ENCODE measurements around the gene CCDC83.
"Not testable (repeated sequence)": the region's sequence is repeated elsewhere in the genome, so short reads cannot be mapped to it uniquely, and the experiment has no call there.

The CCDC83 gene

DNA sequence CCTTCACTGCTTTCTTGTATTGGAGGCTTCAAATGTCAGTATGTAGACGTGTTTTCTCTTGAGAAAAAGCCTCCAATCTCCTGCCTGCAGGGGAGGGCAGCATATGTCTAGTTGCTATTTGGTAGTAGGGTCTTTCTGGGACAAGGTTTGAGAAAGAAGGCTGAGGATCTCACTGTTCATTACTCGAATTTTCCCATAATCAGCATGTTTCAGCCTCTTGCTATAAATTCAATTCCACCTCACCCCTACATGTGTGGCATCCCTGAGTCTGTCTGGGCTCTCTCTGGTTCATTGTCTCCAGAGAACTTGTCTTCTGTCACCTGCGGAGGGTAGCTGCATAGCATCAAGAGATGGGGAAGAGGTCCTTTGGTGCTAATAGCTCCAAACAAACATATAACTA, 19.5 kb upstream of the CCDC83 start:
- no peak for DNase-seq (ENCODE audit: low read depth in 2 of 2)

DNA sequence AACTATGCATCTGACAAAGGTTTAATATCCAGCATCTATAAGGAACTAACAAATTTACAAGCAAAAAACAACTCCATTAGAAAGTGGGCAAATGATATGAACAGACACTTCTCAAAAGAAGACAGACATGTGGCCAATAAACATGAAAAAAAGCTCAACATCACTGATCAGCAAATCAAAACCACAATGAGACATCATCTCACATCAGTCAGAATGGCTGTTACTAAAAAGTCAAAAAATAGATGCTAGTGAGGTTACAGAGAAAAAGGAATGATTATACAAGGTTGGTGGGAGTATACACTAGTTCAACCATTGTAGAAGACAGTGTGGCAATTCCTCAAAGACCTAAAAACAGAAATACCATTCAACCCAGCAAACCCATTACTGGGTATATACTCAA, 14.3 kb upstream of the CCDC83 start:
- DNase-seq (ENCODE audit: low read depth in 2 of 2) = not testable (repeated sequence)

DNA sequence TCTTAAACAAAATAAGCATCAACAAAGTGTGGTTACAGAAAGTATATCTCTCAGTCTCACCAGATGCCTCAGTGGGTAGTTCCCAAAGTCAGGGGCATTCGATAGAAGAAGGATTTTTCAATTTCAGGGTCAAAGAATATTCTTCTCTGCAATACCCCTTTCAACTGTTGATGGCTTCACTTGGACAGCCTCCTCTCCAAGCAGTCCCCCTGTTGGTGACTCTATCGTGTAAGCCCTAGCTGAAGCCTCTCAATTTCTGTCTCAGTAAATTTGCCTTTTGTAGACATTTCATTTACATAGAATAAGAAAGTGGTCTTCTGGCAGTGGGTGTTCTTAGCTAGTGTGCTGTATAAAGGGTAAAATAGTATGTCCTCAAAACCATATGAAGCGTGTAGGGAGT, 11.3 kb upstream of the CCDC83 start:
- DNase-seq (ENCODE audit: low read depth in 2 of 2) = no peak

DNA sequence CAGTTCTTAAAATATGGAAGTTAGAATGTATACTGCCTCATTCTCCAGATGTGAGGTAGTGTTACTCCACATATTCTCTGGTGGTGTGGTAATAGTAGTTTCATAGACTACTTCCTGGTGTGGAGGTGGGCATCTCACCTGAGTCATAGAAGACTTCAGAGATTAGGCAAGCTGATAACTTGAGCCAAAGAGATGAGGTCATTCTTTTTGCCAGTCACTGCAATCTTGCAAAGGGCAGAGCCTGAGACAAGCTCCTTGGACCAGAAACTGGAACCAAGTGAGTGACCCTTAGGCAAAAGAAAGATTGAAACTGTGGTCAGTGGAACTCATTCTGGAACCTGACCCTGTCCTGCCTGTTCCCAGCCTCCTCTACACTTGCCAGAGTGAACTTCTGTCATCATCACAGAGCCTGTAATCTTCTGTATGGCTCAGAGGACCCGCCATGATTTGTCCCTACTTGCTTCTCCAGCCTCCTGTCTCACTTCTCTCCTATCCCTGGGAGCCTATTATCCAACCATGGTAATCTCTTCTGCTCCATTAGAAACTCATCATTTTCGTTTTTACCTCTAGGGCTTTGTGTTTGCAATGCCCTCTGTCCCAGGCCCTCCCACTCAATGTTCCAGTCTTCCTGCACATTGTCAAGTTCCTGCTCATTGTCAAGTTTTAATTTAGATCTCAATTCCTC, 10.6 kb upstream of the CCDC83 start:
- DNase-seq (ENCODE audit: low read depth in 2 of 2) = no peak

DNA sequence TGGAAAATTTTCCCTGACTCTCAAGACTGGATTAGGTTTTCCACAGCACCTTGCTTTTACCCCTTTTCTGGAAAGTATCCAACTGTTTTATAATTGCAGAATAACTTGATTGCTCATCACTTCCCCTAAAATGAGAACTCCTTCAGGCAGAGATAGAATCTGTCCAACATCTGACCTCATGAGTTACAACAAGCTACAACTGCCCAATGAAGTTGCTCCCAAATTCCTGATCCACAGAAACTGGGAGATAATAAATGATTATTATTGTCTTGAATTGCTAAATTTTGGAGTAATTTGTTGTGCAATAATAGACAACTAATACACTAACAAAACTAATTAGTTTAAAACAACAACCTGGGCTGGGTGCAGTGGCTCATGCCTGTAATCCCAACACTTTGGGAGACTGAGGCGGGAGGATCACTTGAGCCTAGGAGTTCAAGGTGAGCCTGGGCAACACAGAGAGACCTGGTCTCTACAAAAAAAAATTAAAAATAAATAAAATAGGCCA, 10.0 kb upstream of the CCDC83 start:
- no peak for DNase-seq (ENCODE audit: low read depth in 2 of 2)

DNA sequence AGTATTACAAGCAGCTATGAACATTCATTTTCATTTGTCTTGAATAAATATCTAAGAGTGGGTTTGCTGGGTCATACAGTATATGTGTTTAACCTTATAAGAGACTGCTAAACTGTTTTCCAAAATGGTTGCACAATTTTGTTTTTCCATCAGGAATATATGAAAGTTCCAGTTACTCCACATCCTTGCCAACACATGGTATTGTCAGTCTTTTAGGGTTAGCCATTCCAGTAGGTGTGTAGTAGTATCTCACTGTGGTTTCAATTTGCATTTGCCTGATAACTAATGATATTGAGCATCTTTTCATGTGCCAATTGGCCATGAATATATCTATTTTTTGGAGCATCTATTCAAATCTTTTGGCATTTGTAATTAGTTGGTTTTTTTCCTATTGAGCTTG, 7.7 kb upstream of the CCDC83 start:
- no peak for DNase-seq (ENCODE audit: low read depth in 2 of 2)

DNA sequence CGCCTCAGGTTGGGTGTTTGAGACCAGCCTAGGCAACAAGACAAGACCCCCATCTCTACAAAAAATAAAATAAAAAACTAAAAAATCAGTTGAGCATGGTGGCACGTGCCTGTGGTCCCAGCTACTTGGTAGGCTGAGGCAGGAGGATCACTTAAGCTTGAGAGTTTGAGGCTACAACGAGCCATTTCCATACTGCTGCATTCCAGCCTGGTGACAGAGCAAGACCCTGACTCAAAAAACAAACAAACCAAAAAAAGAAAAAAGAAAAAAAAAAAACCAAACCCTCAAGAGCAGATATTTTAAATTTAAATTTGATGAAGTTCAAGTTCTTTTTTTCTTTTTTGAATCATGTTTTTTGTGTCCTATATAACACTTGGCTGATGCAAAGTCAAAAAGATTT, 7.2 kb upstream of the CCDC83 start:
- DNase-seq (ENCODE audit: low read depth in 2 of 2) = no peak

DNA sequence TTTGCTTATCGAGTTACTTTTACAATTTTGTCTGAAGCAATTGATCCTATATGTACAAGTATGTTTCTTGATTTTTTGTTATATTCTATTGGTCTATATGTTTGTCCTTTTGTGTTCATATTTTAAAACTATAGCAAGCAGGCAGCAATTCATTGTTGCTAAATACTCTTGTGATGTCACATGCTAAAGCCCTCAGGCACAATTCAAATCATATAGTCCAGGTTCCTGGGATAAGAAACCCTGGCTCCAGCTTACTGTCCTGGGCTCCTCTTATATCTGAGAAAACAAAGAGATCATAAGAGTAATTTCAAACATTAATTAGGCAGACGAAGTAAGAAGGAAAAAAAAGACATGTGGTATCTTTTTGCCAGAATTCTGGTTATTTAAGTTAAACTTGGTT, 6.6 kb upstream of the CCDC83 start:
- DNase-seq (ENCODE audit: low read depth in 2 of 2) = no peak

DNA sequence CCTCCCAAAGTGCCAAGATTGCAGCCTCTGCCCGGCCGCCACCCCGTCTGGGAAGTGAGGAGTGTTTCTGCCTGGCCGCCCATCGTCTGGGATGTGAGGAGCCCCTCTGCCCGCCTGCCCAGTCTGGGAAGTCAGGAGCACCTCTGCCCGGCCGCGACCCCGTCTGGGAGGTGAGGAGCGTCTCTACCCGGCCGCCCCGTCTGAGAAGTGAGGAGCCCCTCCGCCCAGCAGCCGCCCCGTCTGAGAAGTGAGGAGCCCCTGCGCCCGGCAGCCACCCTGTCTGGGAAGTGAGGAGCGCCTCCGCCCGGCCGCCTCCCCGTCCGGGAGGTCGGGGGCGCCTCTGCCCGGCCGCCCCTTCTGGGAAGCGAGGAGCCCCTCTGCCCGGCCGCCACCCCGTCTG, 2.4 kb upstream of the CCDC83 start:
- not testable (repeated sequence) for DNase-seq (ENCODE audit: low read depth in 2 of 2)

DNA sequence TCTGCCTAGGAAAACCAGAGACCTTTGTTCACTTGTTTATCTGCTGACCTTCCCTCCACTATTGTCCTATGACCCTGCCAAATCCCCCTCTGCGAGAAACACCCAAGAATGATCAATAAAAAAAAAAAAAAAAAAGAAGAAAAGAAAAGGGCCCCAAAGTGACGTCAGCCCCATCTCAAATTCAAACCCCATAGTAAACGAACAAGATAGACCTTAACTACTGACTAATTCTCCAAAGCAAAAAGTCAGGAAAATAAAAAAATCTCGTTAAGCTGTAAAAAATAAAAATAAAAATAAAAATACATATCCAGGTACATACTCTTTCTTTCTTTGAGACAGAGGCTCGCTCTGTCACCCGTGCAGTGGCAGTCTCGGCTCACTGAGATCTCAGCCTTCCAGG, 1.6 kb upstream of the CCDC83 start:
- not testable (repeated sequence) for DNase-seq (ENCODE audit: low read depth in 2 of 2)

DNA sequence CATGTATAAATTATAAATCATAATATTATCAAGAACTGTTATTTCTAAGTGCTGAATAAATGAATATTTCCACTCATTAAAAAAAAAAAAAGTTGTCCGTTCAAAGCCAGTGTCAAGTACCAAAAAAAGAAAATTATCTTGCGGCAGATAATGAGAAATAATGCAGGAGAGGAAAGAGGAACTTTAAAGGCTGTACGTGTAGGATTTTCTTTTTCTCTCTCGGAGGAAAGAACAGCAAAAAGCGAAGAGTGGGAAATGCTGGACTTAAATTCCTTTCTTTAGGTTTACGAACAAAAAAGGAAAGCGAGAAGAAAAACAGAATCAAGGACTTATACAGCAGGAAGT, 999 bp upstream of the CCDC83 start:
- no peak for DNase-seq (ENCODE audit: low read depth in 2 of 2)

DNA sequence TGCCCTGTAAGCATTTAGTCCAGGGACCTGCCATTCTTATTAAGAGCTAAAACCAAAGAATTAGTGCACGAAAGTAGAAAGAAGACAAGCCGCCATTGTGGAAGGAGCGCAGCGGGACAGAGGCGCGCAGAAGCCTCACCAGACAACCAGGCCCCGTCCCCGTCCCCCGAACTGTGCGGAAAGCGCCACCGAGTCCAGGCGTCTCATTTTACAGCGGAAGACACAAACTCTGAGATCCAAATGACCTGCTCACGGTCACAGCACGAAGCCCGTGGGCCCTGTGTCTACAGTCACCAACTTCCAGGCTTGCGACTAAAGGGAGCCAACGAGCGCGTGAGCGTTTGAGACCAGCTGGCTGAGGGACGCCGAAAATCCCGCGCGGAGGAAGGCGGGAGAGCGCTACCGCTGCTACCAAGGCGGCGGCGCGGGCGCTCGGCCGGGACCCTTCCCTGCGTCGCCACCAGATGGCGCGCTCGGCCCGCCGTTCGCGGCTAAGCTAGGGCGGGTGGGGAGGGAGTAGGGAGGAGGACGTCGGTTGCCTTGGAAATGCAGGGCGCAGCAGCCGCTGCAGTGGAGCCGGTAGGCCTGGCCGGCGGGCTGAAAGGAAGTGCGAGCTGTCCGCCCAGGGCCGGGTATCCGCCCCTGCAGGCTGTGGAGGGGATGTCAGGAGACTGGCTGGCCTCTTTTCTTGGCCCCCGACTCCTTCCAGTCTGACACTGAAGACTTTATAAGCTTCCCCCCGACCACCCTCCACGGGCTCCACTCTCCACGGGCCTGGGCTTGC, 434 bp upstream of the CCDC83 start:
- peak; percentile 86 to 88 for DNase-seq (ENCODE audit: low read depth in 2 of 2)

DNA sequence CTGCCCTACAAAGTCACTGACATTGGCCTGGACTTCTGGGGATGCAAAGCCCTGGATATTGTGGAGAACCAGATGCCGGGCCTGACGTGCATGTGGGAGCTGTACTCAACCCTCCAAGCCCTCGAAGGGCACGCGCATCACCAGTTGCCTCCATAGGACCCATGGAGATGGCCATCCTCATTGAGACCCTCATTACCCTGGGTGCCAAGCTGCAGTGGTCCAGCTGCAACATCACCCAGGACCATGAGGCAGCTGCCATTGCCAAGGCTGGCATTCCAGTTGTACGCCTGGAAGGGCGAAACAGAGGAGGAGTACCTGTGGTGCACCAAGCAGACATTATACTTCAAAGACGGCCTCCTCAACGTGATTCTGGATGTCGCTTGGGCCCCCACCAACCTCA, 1.9 kb downstream of the CCDC83 start:
- DNase-seq (ENCODE audit: low read depth in 2 of 2) = no peak

DNA sequence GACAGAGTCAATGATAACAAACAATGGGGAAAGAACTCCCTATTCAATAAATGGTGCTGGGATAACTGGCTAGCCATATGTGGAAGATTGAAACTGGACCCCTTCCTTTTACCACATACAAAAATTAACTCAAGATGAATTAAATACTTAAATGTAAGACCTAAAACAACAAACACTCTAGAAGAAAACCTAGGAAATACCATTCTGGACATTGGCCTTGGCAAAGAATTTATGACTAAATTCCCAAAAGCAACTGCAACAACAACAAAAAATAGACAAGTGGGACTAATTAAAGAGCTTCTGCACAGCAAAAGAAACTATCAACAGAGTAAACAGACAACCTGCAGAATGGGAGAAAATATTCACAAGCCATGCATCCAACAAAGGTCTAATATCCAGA, 4.4 kb downstream of the CCDC83 start:
- not testable (repeated sequence) for DNase-seq (ENCODE audit: low read depth in 2 of 2)

DNA sequence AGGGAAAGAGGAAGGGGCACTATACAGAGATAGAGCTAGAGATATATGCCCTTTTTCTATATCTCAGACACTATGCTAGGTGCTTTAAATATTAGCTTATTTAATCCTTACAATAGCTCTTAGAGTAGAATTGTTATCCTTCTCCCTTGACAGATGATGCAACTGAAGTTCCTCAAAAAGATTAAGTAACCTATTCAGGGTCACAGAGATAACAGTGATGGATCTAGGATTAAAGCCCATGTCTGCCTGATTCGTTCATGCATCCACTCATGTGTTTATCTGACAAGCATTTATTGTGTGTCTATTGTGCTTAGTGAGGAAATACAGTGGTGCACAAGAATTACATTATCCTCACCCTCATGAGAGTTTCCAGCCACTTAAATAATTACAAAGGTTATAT, 8.7 kb downstream of the CCDC83 start:
- DNase-seq (ENCODE audit: low read depth in 2 of 2) = no peak

DNA sequence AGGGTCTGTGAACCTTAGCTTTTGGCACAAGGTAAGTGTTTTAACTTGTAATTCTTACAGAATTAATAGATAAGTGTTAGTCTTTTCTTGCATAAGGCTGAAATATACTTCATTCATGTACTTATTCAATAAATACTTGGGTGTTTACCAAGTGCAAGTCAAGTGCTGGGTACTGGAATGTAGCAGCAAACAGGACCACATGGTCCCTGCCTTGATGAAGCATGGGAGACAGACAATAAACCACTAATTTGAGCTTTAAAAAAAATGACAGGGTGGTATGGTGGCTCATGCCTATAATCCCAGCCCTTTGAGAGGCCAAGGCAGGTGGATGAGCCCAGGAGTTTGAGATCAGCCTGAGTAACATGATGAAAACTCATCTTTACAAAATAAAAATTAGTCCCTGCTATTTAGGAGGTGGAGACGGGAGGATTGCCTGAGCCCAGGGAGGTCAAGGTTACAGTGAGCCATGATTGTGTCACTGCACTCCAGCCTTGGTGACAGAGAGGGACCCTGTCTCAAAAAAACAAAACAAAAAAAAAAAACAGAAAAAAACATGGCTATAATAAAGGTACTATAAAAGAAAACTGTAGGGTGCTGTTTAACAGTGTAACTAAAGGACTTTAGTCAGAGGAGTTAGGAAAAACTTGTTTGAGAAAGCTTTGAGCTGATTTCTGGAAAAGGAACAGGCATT, 11.1 kb downstream of the CCDC83 start:
- DNase-seq (ENCODE audit: low read depth in 2 of 2) = no peak

DNA sequence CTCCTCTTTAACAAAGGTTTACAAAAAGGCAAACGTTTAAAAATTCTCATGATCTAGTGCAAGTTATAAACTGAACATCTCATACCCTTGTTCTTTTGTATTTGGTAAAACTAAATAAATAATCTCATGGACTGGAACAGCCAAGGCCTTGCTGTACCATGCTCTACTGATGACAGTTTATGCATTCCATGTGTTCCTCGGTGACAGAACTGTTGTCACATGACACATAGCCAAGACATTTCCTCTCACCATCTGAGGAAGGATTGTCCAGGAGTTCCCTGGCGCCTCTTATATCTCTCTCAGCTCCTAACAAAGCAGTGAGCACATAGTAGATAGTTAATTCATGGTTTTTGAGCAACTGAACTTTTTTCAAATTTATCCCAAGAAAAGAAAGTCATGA, 12.6 kb downstream of the CCDC83 start:
- DNase-seq (ENCODE audit: low read depth in 2 of 2) = no peak

DNA sequence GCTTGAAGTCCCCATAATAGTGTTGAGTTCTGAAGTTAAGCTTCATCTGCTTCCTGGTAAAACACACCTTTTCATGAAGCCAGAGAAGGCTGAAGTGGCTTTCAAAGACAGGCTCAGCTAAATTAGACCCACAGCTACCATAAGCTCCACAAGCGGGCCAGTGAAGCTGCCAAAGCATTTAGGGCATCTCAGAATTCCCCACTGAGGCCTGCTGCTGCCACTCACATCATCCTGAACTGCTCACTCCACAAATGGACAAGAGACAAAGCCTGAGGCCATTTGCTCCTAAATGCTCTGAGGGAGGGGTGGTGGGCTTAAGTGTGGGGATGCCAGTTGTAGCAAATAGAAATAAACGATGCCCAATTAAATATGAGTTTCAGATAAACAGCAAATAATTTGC, 14.6 kb downstream of the CCDC83 start:
- no peak for DNase-seq (ENCODE audit: low read depth in 2 of 2)

DNA sequence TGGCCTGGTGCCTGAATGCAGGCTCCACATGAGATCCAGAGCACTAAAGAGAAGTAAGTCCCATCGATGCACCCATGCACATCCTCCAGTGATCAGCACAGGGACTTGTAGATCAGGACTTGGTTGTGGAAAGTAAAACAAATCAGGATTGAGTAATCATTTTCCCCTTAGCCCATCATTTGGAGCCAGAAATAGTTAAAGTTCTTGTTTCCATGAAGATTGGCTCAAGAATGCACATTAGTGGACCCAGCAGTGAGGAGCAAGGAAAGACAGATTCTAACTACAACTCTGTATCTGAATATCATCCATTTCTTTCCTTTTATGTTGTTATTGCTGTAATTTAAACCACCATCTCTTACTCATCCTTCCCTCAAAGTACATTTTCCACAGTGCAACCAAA, 19.1 kb downstream of the CCDC83 start:
- DNase-seq (ENCODE audit: low read depth in 2 of 2) = no peak

DNA sequence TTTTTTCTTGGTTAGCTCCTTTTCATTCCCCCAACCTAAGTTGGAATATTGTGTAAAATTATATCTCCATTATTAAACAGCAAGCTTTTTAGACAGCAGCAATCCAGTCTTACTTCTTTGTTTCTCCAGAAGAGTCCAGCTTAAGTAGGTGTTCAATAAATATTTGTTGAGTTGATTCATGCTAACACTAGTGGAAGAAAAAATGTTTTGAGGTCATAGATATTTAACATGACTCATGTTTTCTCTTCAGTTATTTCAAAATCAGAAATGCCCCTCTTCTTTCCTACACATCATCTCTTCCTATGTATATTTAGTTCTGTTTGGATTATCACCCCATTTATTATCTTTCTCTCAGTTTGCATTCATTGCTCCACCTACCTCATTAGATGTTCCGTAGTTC, 20.3 kb downstream of the CCDC83 start:
- DNase-seq (ENCODE audit: low read depth in 2 of 2) = no peak

DNA sequence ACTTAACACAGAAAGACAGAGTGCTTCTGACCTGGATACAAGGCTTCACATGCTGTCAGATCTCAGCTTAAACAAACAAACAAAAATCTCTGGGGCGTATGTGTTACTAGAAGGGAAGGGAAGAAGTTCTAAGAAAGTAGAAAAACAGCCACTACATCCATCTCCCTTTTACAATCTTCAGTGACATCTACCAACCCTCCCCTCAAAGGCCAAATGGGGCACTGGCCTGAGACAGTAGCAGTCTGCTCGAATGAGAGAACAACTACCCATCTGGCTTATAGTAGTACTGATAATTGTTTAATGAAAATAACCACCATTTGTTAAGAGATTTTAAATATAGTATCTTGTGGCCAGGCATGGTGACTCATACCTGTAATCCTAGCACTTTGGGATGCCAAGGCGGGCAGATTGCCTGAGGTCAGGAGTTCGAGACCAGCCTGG, 29.4 kb downstream of the CCDC83 start:
- no peak for DNase-seq (ENCODE audit: low read depth in 2 of 2)

DNA sequence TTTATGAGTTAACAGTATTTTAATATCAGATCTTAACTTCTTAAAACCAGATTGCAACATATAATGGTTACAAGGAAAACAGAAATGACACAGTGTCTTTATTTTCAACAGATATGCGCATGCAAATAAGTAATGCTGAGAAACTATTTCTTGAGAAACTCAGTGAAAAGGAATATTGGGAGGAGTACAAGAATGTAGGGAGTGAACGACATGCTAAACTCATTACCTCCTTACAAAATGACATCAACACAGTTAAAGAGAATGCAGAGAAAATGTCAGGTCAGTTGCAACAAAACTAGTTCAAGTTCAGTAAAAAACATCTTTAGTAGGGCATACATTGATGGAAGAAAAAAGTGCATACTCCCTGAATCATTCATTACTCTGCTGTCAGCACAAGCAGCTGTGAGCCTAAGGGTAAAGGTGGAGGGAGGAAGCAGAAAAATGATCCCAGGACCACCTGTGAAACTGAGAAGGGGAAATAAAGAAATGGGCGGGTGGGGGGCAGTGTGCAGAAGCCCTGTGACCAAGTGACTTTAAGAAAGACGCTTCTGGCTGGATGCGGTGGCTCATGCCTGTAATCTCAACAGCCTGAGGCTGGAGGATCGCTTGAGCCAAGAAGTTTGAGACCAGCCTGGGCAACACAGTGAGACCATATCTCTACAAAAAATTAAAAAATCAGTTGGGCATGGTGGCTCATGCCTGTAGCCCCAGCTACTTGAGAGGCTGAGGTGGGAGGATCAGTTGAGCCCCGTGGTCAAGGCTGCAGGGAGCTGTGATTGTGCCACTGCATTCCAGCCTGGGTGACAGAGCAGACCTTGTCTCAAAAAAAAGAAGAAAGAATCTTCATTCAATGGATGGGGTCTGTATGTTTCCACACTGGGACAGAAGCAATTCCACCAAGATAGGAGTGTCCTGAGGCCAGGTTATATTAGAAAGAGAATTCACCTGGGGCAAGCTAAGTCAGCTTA, 31.2 kb downstream of the CCDC83 start:
- DNase-seq (ENCODE audit: low read depth in 2 of 2) = no peak

Measured in activated CD4-positive, alpha-beta T cell treated with anti-CD3 and anti-CD28 coated beads for 24 hours (primary cell).